HepG2 (cell line): Measurements from ENCODE around the gene NMT2. TPM values are rescaled to one million over a fixed set of nuclear protein-coding genes. Genes with fewer than 3 reads are reported as not detected.

ENCODE experiments used
- ATAC-seq: fragments of 200-7000 bp; cut with Tn5 transposase; 3 replicates; pipeline ENCODE4 v1.9.1; 2020; ENCODE audit warnings: mild to moderate bottlenecking, moderate library complexity
- BruUV-seq: library from RNA; stranded (reverse); fragments of 400-500 nt; replicated peaks from 2 replicates; lab custom pipeline; 2021; lab: Mats Ljungman, UMichigan
- CTCF ChIA-PET: fragments of 300-600 bp; formaldehyde crosslinking; extraction: SDS; loops from one replicate; lab custom pipeline; 2021; ENCODE audit warnings: low total read pairs, inconsistent platforms, low intra/inter-chr PET ratio; lab: Yijun Ruan, JAX
- POLR2A ChIA-PET: fragments of 350-600 bp; sonication (Branson Sonifier 250); formaldehyde crosslinking; loops from one replicate; lab custom pipeline; 2020; ENCODE audit warnings: antibody characterized with exemption, inconsistent platforms; lab: Yijun Ruan, JAX
- DNase-seq: peaks from one replicate; pipeline ENCODE4 v3.0.0-alpha.2; 2015; ENCODE audit warnings: low spot score
- FAIRE-seq: peaks from 3 replicates; lab custom pipeline; 2011; peaks lifted over from hg19 to GRCh38; lab: Jason Lieb, UNC
- H2AFZ ChIP-seq: one replicate; pipeline ENCODE4 v1.6.1; 2011; ENCODE audit warnings: low read length, inconsistent platforms
- H3K27ac ChIP-seq: fragments of 300-600 bp; 3 replicates; pipeline ENCODE4 v1.8.0; 2011; ENCODE audit warnings: mixed run types, mild to moderate bottlenecking, mixed read lengths, low read length, inconsistent platforms; ENCODE audit not compliant: insufficient read depth; ENCODE audit errors: extremely low read length
- H3K27me3 ChIP-seq, 2 experiments: fragments of 200-600 bp in 1 of 2; 2 replicates in 1 of 2; 3 replicates in 1 of 2; pipeline versions ENCODE4 v1.6.0 to v1.8.0; 2011; ENCODE audit warnings: low read length in 2 of 2, mild to moderate bottlenecking in 2 of 2, moderate library complexity in 2 of 2, inconsistent platforms in 1 of 2; ENCODE audit not compliant: insufficient read depth in 2 of 2, control insufficient read depth in 1 of 2
- H3K36me3 ChIP-seq, 2 experiments: fragments of 200-600 bp in 1 of 2; replicated peaks in 1 of 2; 2 replicates in 1 of 2; 3 replicates in 1 of 2; pipeline versions ENCODE4 v1.5.1 to v1.8.0; 2011; ENCODE audit warnings: low read length in 2 of 2, inconsistent platforms in 1 of 2; ENCODE audit not compliant: insufficient read depth in 2 of 2, control insufficient read depth in 1 of 2
- H3K4me1 ChIP-seq: 2 replicates; pipeline ENCODE4 v1.5.1; 2012; ENCODE audit warnings: low read length, inconsistent platforms; ENCODE audit not compliant: insufficient read depth
- H3K4me2 ChIP-seq: 2 replicates; pipeline ENCODE4 v1.6.0; 2011; ENCODE audit warnings: low read depth, low read length, inconsistent platforms
- H3K4me3 ChIP-seq, 3 experiments: fragments of 200-600 bp in 1 of 3; sonication (generic), shearing (Covaris generic) in 1 of 3; replicated peaks in 1 of 3; 2 replicates each; pipeline ENCODE4 v1.5.1; 2011 to 2016; ENCODE audit warnings: low read length in 3 of 3, inconsistent platforms in 2 of 3, low read depth in 2 of 3, mild to moderate bottlenecking in 2 of 3, control low read depth in 1 of 3, mixed read lengths in 1 of 3; ENCODE audit not compliant: insufficient read depth in 1 of 3
- H3K79me2 ChIP-seq: one replicate; pipeline ENCODE4 v1.6.1; 2011; ENCODE audit warnings: low read length, inconsistent platforms; ENCODE audit not compliant: insufficient read depth
- H3K9ac ChIP-seq: 2 replicates; pipeline ENCODE4 v1.6.0; 2011; ENCODE audit warnings: mild to moderate bottlenecking, low read depth, low read length, inconsistent platforms; ENCODE audit not compliant: insufficient read depth
- H3K9me3 ChIP-seq: 2 replicates; pipeline ENCODE4 v1.5.1; 2012; ENCODE audit warnings: mild to moderate bottlenecking, low read length
- H4K20me1 ChIP-seq: 2 replicates; pipeline ENCODE4 v1.6.0; 2011; ENCODE audit warnings: inconsistent platforms, mild to moderate bottlenecking, low read length, moderate library complexity; ENCODE audit not compliant: insufficient read depth
- AGO1 ChIP-seq: fragments of 200-400 bp; formaldehyde crosslinking; IDR thresholded peaks from 2 replicates; pipeline ENCODE4 v1.6.1; 2017; ENCODE audit warnings: mild to moderate bottlenecking, low read depth, low read length, moderate library complexity; ENCODE audit not compliant: poor library complexity, severe bottlenecking
- ATAD3A ChIP-seq: sonication (generic); formaldehyde crosslinking; IDR thresholded peaks from 2 replicates; pipeline ENCODE4 v1.4.0; 2020; ENCODE audit warnings: missing genetic modification reagents
- ATF1 ChIP-seq: IDR thresholded peaks from 2 replicates; pipeline ENCODE4 v1.6.1; 2016; ENCODE audit warnings: mild to moderate bottlenecking, control low read depth
- ATF7 ChIP-seq, 2 experiments: fragments of 450-650 bp in 1 of 2; sonication (generic) in 1 of 2; formaldehyde crosslinking in 1 of 2; IDR thresholded peaks; 2 replicates each; pipeline versions ENCODE4 v1.4.0 to v1.6.1; 2016 to 2020; ENCODE audit warnings: antibody characterized with exemption in 1 of 2, mild to moderate bottlenecking in 1 of 2, missing genetic modification reagents in 1 of 2
- CREB1 ChIP-seq, 2 experiments: fragments of 450-650 bp in 1 of 2; IDR thresholded peaks; 2 replicates each; pipeline ENCODE4 v1.6.1; 2016 to 2017; ENCODE audit warnings: control low read depth in 1 of 2, mild to moderate bottlenecking in 1 of 2, missing compliant biosample characterization in 1 of 2, missing genetic modification characterization in 1 of 2
- MATR3 ChIP-seq: sonication (generic); formaldehyde crosslinking; IDR thresholded peaks from 2 replicates; pipeline ENCODE4 v1.4.0; 2020; ENCODE audit warnings: missing genetic modification reagents
- ZNF446 ChIP-seq: sonication (generic); formaldehyde crosslinking; IDR thresholded peaks from 2 replicates; pipeline ENCODE4 v1.5.0; 2020; ENCODE audit warnings: mild to moderate bottlenecking, missing genetic modification reagents
- WGBS: methylation state at CpG from one replicate; pipeline ENCODE4 v1.1.6; 2017; ENCODE audit warnings: low lambda C conversion rate; 5-methylcytosine and 5-hydroxymethylcytosine counted together
- in situ Hi-C: cut with HindIII; loops from 2 replicates; pipeline ENCODE4 v1.10.0; 2017; ENCODE audit warnings: low pct_unique_long_range_greater_than_20kb; ENCODE audit not compliant: extremely low pct_ligation_motif_present
- intact Hi-C: fragments of 100-400 bp; cut with micrococcal nuclease; formaldehyde crosslinking; loops from one replicate; pipeline ENCODE4 v1.10.0; 2022; ENCODE audit not compliant: unreplicated experiment
- polyA plus RNA-seq, 8 experiments: library from polyadenylated mRNA; depleted of rRNA in 3 of 8; stranded (reverse) in 7 of 8; unstranded in 1 of 8; fragments of >200 nt; fragmentation: Illumina TruSeq in 4 of 8; extraction: Trizol in 4 of 8; gene quantifications; 2 replicates each; pipeline versions ENCODE4 v1.2.1 to v1.2.3, GENCODE V29; 2011 to 2016; ENCODE audit warnings: low read depth in 4 of 8, missing spikeins in 1 of 8, mixed read lengths in 1 of 8; ENCODE audit not compliant: insufficient read depth in 1 of 8
- total RNA-seq, 5 experiments: library from RNA; depleted of rRNA; stranded (reverse); fragments of >200 nt; fragmentation: Illumina TruSeq; extraction: Trizol; gene quantifications; 2 replicates each; pipeline ENCODE4 v1.2.3, GENCODE V29; 2016; ENCODE audit warnings: low read depth in 1 of 5
- TF ChIP-seq, protein P1 (sequence below): sonication (generic); formaldehyde crosslinking; IDR thresholded peaks from 2 replicates; pipeline ENCODE4 v1.5.0; 2020; ENCODE audit warnings: missing genetic modification reagents

NMT2 gene
- total and polyA plus RNA-seq, 2 of the 13 experiments (the other 11 are each of a cell fraction or from before 2014, with no cell fraction given): 10.1 to 23.8 TPM

- Histone ChIP-seq H3K4me2 (no peak overlapping the region), H3K9me3 (no peaks in the 10 kb centered on the region), H3K9ac (no peak overlapping the region), H3K79me2 (peaks cover 68% of the 10 kb centered on the region), H3K27me3 (no peaks in the 10 kb centered on the region), H3K27ac (no peak overlapping the region), H3K36me3 (no peaks in the 10 kb centered on the region; a peak in 1 of 5 replicates), H3K4me1 (peaks cover 44% of the 10 kb centered on the region), H4K20me1 (no peaks in the 10 kb centered on the region), H2AFZ (no peak overlapping the region), H3K4me3 (no peak overlapping the region)
- ATAC-seq (no peak), FAIRE-seq (no peak), DNase-seq (no peak)
- no TSS peak for BruUV-seq
- in situ Hi-C loops: no loop called here
- no peak for TF ChIP-seq ATF1 (CRISPR knock-in tag)
- peak; percentile 90 for TF ChIP-seq CREB1 (IDR thresholded peaks at IDR 0.05)
- no peak for TF ChIP-seq CREB1 (CRISPR knock-in tag; IDR thresholded peaks at IDR 0.05)
- TF ChIP-seq AGO1: no peak
- TF ChIP-seq, protein P1, sequence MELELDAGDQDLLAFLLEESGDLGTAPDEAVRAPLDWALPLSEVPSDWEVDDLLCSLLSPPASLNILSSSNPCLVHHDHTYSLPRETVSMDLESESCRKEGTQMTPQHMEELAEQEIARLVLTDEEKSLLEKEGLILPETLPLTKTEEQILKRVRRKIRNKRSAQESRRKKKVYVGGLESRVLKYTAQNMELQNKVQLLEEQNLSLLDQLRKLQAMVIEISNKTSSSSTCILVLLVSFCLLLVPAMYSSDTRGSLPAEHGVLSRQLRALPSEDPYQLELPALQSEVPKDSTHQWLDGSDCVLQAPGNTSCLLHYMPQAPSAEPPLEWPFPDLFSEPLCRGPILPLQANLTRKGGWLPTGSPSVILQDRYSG (CRISPR knock-in tag): no peak
- TF ChIP-seq MATR3 (CRISPR knock-in tag): no peak
- TF ChIP-seq ZNF446 (CRISPR knock-in tag): no peak
- 0 out of 2 replicates have a peak, but pooled peaks have one; percentile 4 for TF ChIP-seq ATF7 (IDR thresholded peaks at IDR 0.05)
- no peak for TF ChIP-seq ATF7 (CRISPR knock-in tag; IDR thresholded peaks at IDR 0.05)
- no peak for TF ChIP-seq ATAD3A (CRISPR knock-in tag)
- ChIA-PET CTCF (no interaction called here), POLR2A (no interaction called here)
- intact Hi-C loops: no loop called here
- WGBS: 89% methylated on average over 10 of the region's 10 CpGs
Observed at GRCh38 chr10:15149042-15149771, 19.3 kb downstream of the NMT2 start.
